Activated CD4-positive, alpha-beta T cell treated with anti-CD3 and anti-CD28 coated beads, Interleukin-2, amount 50 U/mL, for 4 hours (primary cell): ENCODE measurements around the gene TBC1D3.
"Not testable (repeated sequence)": the region's sequence is repeated elsewhere in the genome, so short reads cannot be mapped to it uniquely, and the experiment has no call there.

Experiments used
- DNase-seq, 2 experiments: peaks; one replicate each; pipeline ENCODE4 v3.0.0-alpha.2; 2020

The TBC1D3 gene

GRCh38 chr17:38192455-38192854 is at the start of gene TBC1D3:
Gene TBC1D3 (minus strand): TSS chr17:38192555. CDS start chr17:38191029, 1,526 bp downstream.
- not testable (repeated sequence) for DNase-seq

- DNase-seq = not testable (repeated sequence)
These were observed 40.4 kb upstream of the TBC1D3 start for GRCh38 chr17:38232790-38233189.

- not testable (repeated sequence) for DNase-seq
These were observed 33.6 kb upstream of the TBC1D3 start for GRCh38 chr17:38225844-38226495.

GRCh38 chr17:38220867-38221266 is 28.5 kb upstream of the TBC1D3 start:
- DNase-seq = not testable (repeated sequence)

GRCh38 chr17:38200271-38200670 is 7.9 kb upstream of the TBC1D3 start:
- not testable (repeated sequence) for DNase-seq

- not testable (repeated sequence) for DNase-seq
These were observed 57.5 kb downstream of the TBC1D3 start for GRCh38 chr17:38134860-38135259.
